ENCODE measurements around the gene MISP.

MISP gene

DNA sequence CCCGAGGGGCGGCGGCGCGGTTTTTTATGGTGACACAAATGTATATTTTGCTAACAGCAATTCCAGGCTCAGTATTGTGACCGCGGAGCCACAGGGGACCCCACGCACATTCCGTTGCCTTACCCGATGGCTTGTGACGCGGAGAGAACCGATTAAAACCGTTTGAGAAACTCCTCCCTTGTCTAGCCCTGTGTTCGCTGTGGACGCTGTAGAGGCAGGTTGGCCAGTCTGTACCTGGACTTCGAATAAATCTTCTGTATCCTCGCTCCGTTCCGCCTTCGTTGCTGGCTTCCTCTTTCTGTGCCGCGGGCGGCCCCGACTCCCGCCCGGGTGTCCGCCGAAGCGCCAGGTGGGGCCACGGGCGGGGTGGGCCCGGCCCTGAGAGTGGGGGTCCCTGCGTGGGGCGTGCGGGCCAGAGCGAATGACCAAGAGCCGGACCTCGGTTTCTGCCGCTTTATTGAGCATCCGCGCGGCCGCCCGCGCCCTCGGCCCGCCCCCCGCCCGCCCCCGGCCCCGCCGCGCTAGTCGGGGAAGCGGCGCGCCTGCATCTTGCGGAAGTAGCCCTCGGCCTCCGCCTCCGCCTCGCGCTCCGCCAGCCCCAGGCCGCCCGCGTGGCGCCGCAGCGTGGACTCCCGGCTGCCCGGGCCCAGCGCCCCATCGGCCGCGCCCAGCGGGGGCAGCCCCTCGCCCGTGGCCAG lies 61.3 kb downstream of the MISP start:
- peaks cover 63% of the 10 kb centered on the region for H4K20me1 ChIP-seq (ENCODE audit: insufficient read depth, low read length)
- ATAC-seq (ENCODE audit: insufficient read depth, low read depth): no peak
- no peak overlapping the region for H3K4me2 ChIP-seq (ENCODE audit: insufficient read depth, low read length)
- H3K27me3 ChIP-seq (ENCODE audit: insufficient read depth, low read length, poor library complexity): no peaks in the 10 kb centered on the region
- TF ChIP-seq, protein P1, sequence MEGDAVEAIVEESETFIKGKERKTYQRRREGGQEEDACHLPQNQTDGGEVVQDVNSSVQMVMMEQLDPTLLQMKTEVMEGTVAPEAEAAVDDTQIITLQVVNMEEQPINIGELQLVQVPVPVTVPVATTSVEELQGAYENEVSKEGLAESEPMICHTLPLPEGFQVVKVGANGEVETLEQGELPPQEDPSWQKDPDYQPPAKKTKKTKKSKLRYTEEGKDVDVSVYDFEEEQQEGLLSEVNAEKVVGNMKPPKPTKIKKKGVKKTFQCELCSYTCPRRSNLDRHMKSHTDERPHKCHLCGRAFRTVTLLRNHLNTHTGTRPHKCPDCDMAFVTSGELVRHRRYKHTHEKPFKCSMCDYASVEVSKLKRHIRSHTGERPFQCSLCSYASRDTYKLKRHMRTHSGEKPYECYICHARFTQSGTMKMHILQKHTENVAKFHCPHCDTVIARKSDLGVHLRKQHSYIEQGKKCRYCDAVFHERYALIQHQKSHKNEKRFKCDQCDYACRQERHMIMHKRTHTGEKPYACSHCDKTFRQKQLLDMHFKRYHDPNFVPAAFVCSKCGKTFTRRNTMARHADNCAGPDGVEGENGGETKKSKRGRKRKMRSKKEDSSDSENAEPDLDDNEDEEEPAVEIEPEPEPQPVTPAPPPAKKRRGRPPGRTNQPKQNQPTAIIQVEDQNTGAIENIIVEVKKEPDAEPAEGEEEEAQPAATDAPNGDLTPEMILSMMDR (IDR thresholded peaks at IDR 0.05; ENCODE audit: borderline replicate concordance, extremely low read depth, low read length, poor library complexity, severe bottlenecking): no peak
- no peak for TF ChIP-seq EZH2 (IDR thresholded peaks at IDR 0.05; ENCODE audit: borderline replicate concordance, low read depth, low read length, severe bottlenecking)
- peaks cover 26% of the 10 kb centered on the region for H3K79me2 ChIP-seq (ENCODE audit: insufficient read depth, low read length)
- H3K4me3 ChIP-seq (ENCODE audit: low read depth in 1 of 2, low read length in 2 of 2): no peak overlapping the region
- no peak for DNase-seq
- H3K9me3 ChIP-seq (ENCODE audit: insufficient read depth, low read length, severe bottlenecking): no peaks in the 10 kb centered on the region
- H3K36me3 ChIP-seq (ENCODE audit: insufficient read depth, low read length): peaks cover 63% of the 10 kb centered on the region
- H3K27ac ChIP-seq (ENCODE audit: low read length): no peak overlapping the region
- no peaks in the 10 kb centered on the region for H3K4me1 ChIP-seq (ENCODE audit: insufficient read depth, low read length)
- no peak overlapping the region for H3K9ac ChIP-seq (ENCODE audit: low read depth, low read length)
- no peak overlapping the region for H2AFZ ChIP-seq (ENCODE audit: low read depth, low read length)

DNA sequence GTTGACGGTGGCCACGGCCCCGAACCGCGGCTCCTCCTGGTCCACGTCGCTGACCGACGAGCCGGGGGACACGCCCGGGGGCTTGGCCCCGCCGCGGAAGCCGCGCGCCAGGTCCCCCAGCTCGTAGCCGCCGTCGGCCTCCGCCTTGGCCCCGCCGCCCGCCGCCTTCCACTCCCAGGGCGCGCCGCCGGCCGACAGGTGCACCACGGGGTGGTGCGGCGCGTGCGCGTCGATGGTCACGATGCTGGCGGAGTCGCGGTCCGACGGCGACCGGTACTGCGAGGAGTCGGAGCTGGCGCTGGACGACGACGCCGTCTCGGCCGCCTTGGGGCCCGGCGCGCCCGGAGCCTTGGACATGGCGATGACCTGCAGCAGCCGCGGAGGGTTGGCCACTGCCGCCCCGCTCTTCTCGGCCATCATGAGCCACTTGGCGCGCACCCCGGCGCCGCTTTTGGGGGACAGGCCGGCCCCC lies 61.9 kb downstream of the MISP start:
- Histone ChIP-seq H3K4me2 (ENCODE audit: insufficient read depth, low read length) (no peak overlapping the region), H3K27ac (ENCODE audit: low read length) (no peak overlapping the region), H3K79me2 (ENCODE audit: insufficient read depth, low read length) (peaks cover 21% of the 10 kb centered on the region), H3K4me1 (ENCODE audit: insufficient read depth, low read length) (no peaks in the 10 kb centered on the region), H3K9ac (ENCODE audit: low read depth, low read length) (no peak overlapping the region), H3K36me3 (ENCODE audit: insufficient read depth, low read length) (peaks cover 57% of the 10 kb centered on the region), H2AFZ (ENCODE audit: low read depth, low read length) (no peak overlapping the region), H3K27me3 (ENCODE audit: insufficient read depth, low read length, poor library complexity) (no peaks in the 10 kb centered on the region), H3K9me3 (ENCODE audit: insufficient read depth, low read length, severe bottlenecking) (no peaks in the 10 kb centered on the region), H4K20me1 (ENCODE audit: insufficient read depth, low read length) (peaks cover 57% of the 10 kb centered on the region), H3K4me3 (ENCODE audit: low read depth in 1 of 2, low read length in 2 of 2) (no peak overlapping the region)
- ATAC-seq (ENCODE audit: insufficient read depth, low read depth) (no peak), DNase-seq (no peak)
- no peak for TF ChIP-seq EZH2 (IDR thresholded peaks at IDR 0.05; ENCODE audit: borderline replicate concordance, low read depth, low read length, severe bottlenecking)
- TF ChIP-seq, protein P1 (IDR thresholded peaks at IDR 0.05; ENCODE audit: borderline replicate concordance, extremely low read depth, low read length, poor library complexity, severe bottlenecking): no peak

DNA sequence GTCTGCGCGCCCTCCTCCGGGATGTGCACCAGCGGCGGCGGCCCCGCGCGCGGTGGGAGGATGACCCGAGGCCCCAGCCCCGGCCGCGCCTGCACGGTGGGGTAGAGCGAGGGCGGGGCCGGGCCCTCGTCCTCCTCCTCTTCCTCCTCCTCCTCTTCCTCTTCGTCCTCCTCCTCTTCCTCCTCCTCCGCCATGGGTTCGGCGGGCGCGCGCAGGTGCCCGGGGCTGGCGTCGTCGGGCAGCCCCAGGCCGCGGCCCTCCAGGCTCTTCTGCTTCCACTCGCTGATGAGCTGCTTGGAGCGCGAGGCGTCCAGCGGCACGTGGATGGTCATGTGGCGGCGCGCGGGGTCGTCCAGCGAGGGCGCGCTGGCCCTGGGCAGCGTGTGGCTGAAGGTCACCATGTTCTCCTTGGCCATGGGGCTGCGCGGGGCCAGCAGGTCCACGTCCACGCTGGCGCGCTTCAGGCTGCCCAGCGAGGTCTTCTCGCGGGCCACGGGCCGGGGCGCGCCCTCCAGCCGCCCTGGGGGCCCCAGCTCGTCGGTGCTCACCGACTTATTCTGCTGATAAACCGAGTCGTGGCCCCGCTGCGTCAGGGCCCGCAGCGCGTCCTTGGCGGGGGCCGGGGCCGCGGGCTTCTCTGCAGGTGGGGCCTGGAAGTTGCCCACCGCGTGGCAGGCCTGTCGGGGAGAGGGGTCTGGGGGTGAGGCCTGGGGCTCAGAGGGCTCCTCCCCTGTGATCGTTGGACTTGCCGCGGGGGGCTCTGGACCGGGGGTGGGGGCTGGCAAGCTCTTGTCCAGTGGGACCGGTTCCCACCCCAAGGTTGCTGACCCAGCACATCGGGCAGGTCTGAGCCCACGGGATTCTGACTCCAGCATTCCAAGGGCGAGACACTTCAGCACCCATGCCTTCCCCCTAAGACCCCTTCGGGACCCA lies 62.6 kb downstream of the MISP start:
- H3K27me3 ChIP-seq (ENCODE audit: insufficient read depth, low read length, poor library complexity): no peaks in the 10 kb centered on the region
- ATAC-seq (ENCODE audit: insufficient read depth, low read depth): peak; percentile 20
- peaks cover 51% of the 10 kb centered on the region for H3K36me3 ChIP-seq (ENCODE audit: insufficient read depth, low read length)

More for the DNA sequence above, 62.6 kb downstream of the MISP start:
- Histone ChIP-seq H3K9ac (ENCODE audit: low read depth, low read length) (no peak overlapping the region), H4K20me1 (ENCODE audit: insufficient read depth, low read length) (peaks cover 51% of the 10 kb centered on the region), H2AFZ (ENCODE audit: low read depth, low read length) (no peak overlapping the region), H3K9me3 (ENCODE audit: insufficient read depth, low read length, severe bottlenecking) (no peaks in the 10 kb centered on the region), H3K27ac (ENCODE audit: low read length) (no peak overlapping the region), H3K4me3 (ENCODE audit: low read depth in 1 of 2, low read length in 2 of 2) (no peak overlapping the region), H3K79me2 (ENCODE audit: insufficient read depth, low read length) (peaks cover 14% of the 10 kb centered on the region; the same call in 1 of the 2 replicates), H3K4me2 (ENCODE audit: insufficient read depth, low read length) (no peak overlapping the region), H3K4me1 (ENCODE audit: insufficient read depth, low read length) (no peaks in the 10 kb centered on the region)
- TF ChIP-seq, protein P1 (IDR thresholded peaks at IDR 0.05; ENCODE audit: borderline replicate concordance, extremely low read depth, low read length, poor library complexity, severe bottlenecking): no peak
- DNase-seq: peak; percentile 23

Measured in DND-41 (cell line).